H1 (cell line): ENCODE measurements around the gene TSGA10IP. TPM values are rescaled to one million over a fixed set of nuclear protein-coding genes. Genes with fewer than 3 reads are reported as not detected.

Source experiments
- CTCF ChIA-PET: fragments of 300-600 bp; sonication (Branson Sonifier 250); formaldehyde crosslinking; loops from one replicate; lab custom pipeline; 2021; ENCODE audit not compliant: partially characterized antibody; lab: Charles Lee
- POLR2A ChIA-PET: fragments of 300-600 bp; sonication (Branson Sonifier 250); formaldehyde crosslinking; loops from one replicate; lab custom pipeline; 2021; ENCODE audit warnings: inconsistent platforms; ENCODE audit not compliant: partially characterized antibody; lab: Charles Lee
- DNase-seq, 2 experiments: peaks; one replicate each; pipeline versions ENCODE4 v3.0.0 to v3.0.0-alpha.2; 2010 to 2022; ENCODE audit warnings: low spot score in 2 of 2, low read depth in 1 of 2, mixed read lengths in 1 of 2
- FAIRE-seq: peaks from 2 replicates; lab custom pipeline; 2011; peaks lifted over from hg19 to GRCh38; lab: Jason Lieb, UNC
- H2AFZ ChIP-seq: 2 replicates; pipeline ENCODE4 v1.8.1; 2012; ENCODE audit warnings: low read length, inconsistent platforms
- H2AK5ac ChIP-seq: 2 replicates; pipeline ENCODE4 v1.6.1; 2013; ENCODE audit warnings: low read depth, low read length
- H2BK120ac ChIP-seq: replicated peaks from 2 replicates; pipeline ENCODE3; 2013; ENCODE audit warnings: low read depth, low read length, inconsistent platforms
- H2BK12ac ChIP-seq: 2 replicates; pipeline ENCODE4 v1.6.1; 2013; ENCODE audit warnings: low read depth, low read length
- H2BK15ac ChIP-seq: 2 replicates; pipeline ENCODE4 v1.6.1; 2013; ENCODE audit warnings: low read length
- H2BK20ac ChIP-seq: 2 replicates; pipeline ENCODE4 v1.6.1; 2013; ENCODE audit warnings: low read length
- H2BK5ac ChIP-seq: 2 replicates; pipeline ENCODE4 v1.6.1; 2013; ENCODE audit warnings: low read depth, low read length
- H3K14ac ChIP-seq: 2 replicates; pipeline ENCODE4 v1.6.1; 2013; ENCODE audit warnings: inconsistent platforms; ENCODE audit not compliant: insufficient read length
- H3K18ac ChIP-seq: 2 replicates; pipeline ENCODE4 v1.6.1; 2013; ENCODE audit warnings: low read length; ENCODE audit errors: extremely low read depth
- H3K23ac ChIP-seq: 2 replicates; pipeline ENCODE4 v1.6.1; 2013; ENCODE audit warnings: inconsistent platforms; ENCODE audit not compliant: insufficient read length
- H3K23me2 ChIP-seq: 2 replicates; pipeline ENCODE4 v1.6.1; 2013; ENCODE audit warnings: low read depth, low read length
- H3K27ac ChIP-seq: 2 replicates; pipeline ENCODE4 v1.6.1; 2011; ENCODE audit warnings: low read depth, low read length, inconsistent platforms
- H3K27me3 ChIP-seq, 4 experiments: replicated peaks in 1 of 4; 1 replicate in 1 of 4; 2 replicates in 3 of 4; pipeline versions ENCODE4 v1.6.1 to v1.8.1; 2011 to 2013; ENCODE audit warnings: low read length in 3 of 4, mild to moderate bottlenecking in 3 of 4, inconsistent platforms in 2 of 4, mixed read lengths in 2 of 4, moderate library complexity in 1 of 4; ENCODE audit not compliant: control insufficient read depth in 3 of 4, insufficient read depth in 3 of 4; ENCODE audit errors: extremely low read depth in 1 of 4
- H3K36me3 ChIP-seq, 4 experiments: 2 replicates each; pipeline versions ENCODE4 v1.6.1 to v1.8.1; 2011 to 2013; ENCODE audit warnings: mild to moderate bottlenecking in 4 of 4, low read length in 3 of 4, moderate library complexity in 2 of 4, control low read depth in 1 of 4, inconsistent platforms in 1 of 4; ENCODE audit not compliant: insufficient read depth in 4 of 4, control insufficient read depth in 2 of 4
- H3K4ac ChIP-seq: replicated peaks from 2 replicates; pipeline ENCODE3; 2013; ENCODE audit warnings: low read length, low read depth, mixed read lengths, inconsistent platforms; ENCODE audit not compliant: insufficient read length
- H3K4me1 ChIP-seq, 4 experiments: replicated peaks in 1 of 4; 1 replicate in 1 of 4; 2 replicates in 3 of 4; pipeline versions ENCODE4 v1.6.1 to v1.8.1; 2011 to 2013; ENCODE audit warnings: low read length in 3 of 4, inconsistent platforms in 2 of 4, mixed read lengths in 1 of 4; ENCODE audit not compliant: insufficient read depth in 4 of 4, control insufficient read depth in 3 of 4
- H3K4me2 ChIP-seq, 2 experiments: 2 replicates each; pipeline versions ENCODE4 v1.6.1 to v1.8.1; 2011 to 2013; ENCODE audit warnings: low read depth in 2 of 2, low read length in 2 of 2, control low read depth in 1 of 2, inconsistent platforms in 1 of 2, mild to moderate bottlenecking in 1 of 2; ENCODE audit not compliant: insufficient read depth in 1 of 2
- H3K4me3 ChIP-seq, 4 experiments: fragments of 200-600, 300-600 bp in 1 of 4; sonication (generic), shearing (Covaris generic), sonication (Bioruptor Twin) in 1 of 4; 2 replicates each; pipeline versions ENCODE4 v1.5.1 to v1.8.1; 2011 to 2016; ENCODE audit warnings: low read length in 4 of 4, low read depth in 3 of 4, control low read depth in 2 of 4, inconsistent platforms in 2 of 4, mild to moderate bottlenecking in 2 of 4, mixed read lengths in 1 of 4, moderate library complexity in 1 of 4; ENCODE audit not compliant: insufficient read depth in 2 of 4; ENCODE audit errors: extremely low read depth in 1 of 4
- H3K56ac ChIP-seq: replicated peaks from 2 replicates; pipeline ENCODE3; 2013; ENCODE audit warnings: low read depth, mild to moderate bottlenecking, mixed read lengths, low read length, inconsistent platforms; ENCODE audit not compliant: insufficient read length
- H3K79me1 ChIP-seq: 2 replicates; pipeline ENCODE4 v1.6.1; 2013; ENCODE audit warnings: low read depth, low read length, control low read depth
- H3K79me2 ChIP-seq, 2 experiments: 2 replicates each; pipeline versions ENCODE4 v1.6.1 to v1.8.1; 2012 to 2013; ENCODE audit warnings: low read length in 2 of 2, mild to moderate bottlenecking in 2 of 2, inconsistent platforms in 1 of 2; ENCODE audit not compliant: insufficient read depth in 2 of 2, control insufficient read depth in 1 of 2
- H3K9ac ChIP-seq, 4 experiments: replicated peaks in 1 of 4; 1 replicate in 1 of 4; 2 replicates in 3 of 4; pipeline versions ENCODE4 v1.6.1 to v1.8.1; 2011 to 2013; ENCODE audit warnings: low read depth in 3 of 4, low read length in 3 of 4, control low read depth in 2 of 4, mild to moderate bottlenecking in 2 of 4, moderate library complexity in 2 of 4, inconsistent platforms in 1 of 4; ENCODE audit errors: extremely low read depth in 1 of 4
- H3K9me3 ChIP-seq, 2 experiments: 2 replicates each; pipeline versions ENCODE4 v1.6.1 to v1.8.1; 2012 to 2013; ENCODE audit warnings: mild to moderate bottlenecking in 2 of 2, moderate library complexity in 2 of 2, control low read depth in 1 of 2, inconsistent platforms in 1 of 2, low read depth in 1 of 2, low read length in 1 of 2, mixed read lengths in 1 of 2; ENCODE audit not compliant: insufficient read depth in 2 of 2
- H4K20me1 ChIP-seq, 2 experiments: replicated peaks in 1 of 2; 2 replicates each; pipeline versions ENCODE3 to v1.8.1; 2011 to 2013; ENCODE audit warnings: inconsistent platforms in 2 of 2, low read length in 2 of 2, mild to moderate bottlenecking in 1 of 2; ENCODE audit not compliant: insufficient read depth in 2 of 2, control insufficient read depth in 1 of 2
- H4K5ac ChIP-seq: 2 replicates; pipeline ENCODE4 v1.6.1; 2013; ENCODE audit warnings: low read length, low read depth, mixed read lengths, inconsistent platforms; ENCODE audit not compliant: insufficient read length
- H4K8ac ChIP-seq: 2 replicates; pipeline ENCODE4 v1.8.0; 2013; ENCODE audit warnings: mild to moderate bottlenecking, moderate library complexity, low read length, inconsistent platforms; ENCODE audit not compliant: insufficient read depth; ENCODE audit errors: extremely low read depth
- H4K91ac ChIP-seq: replicated peaks from 2 replicates; pipeline ENCODE3; 2013; ENCODE audit warnings: low read length, mixed read lengths, inconsistent platforms; ENCODE audit not compliant: insufficient read length
- ATF3 ChIP-seq: IDR thresholded peaks from 2 replicates; pipeline ENCODE4 v1.6.1; 2011; ENCODE audit warnings: low read depth, mild to moderate bottlenecking, low read length; ENCODE audit not compliant: insufficient read depth
- CTCF ChIP-seq, 3 experiments: IDR thresholded peaks; 1 replicate in 2 of 3; 2 replicates in 1 of 3; pipeline versions ENCODE4 v1.5.1 to v1.6.1; 2011; ENCODE audit warnings: low read length in 3 of 3, mild to moderate bottlenecking in 3 of 3, inconsistent platforms in 2 of 3, low read depth in 1 of 3, moderate library complexity in 1 of 3; ENCODE audit not compliant: insufficient read depth in 1 of 3; ENCODE audit errors: control extremely low read depth in 1 of 3
- FOSL1 ChIP-seq: IDR thresholded peaks from 2 replicates; pipeline ENCODE4 v1.6.1; 2011; ENCODE audit warnings: mild to moderate bottlenecking, low read depth, low read length, moderate library complexity; ENCODE audit not compliant: insufficient read depth
- WGBS, 2 experiments: shearing (Covaris generic) in 1 of 2; methylation state at CpG; one replicate each; pipeline versions ENCODE4 v1.1.6 to v1.1.7; 2013 to 2015; ENCODE audit warnings: low lambda C conversion rate in 2 of 2, mixed read lengths in 2 of 2, inconsistent platforms in 1 of 2, low coverage in 1 of 2, missing lambda C conversion rate in 1 of 2; ENCODE audit not compliant: insufficient replicate concordance in 2 of 2, insufficient coverage in 1 of 2, insufficient read length in 1 of 2; ENCODE audit errors: extremely low coverage in 1 of 2, missing lambda C conversion rate in 1 of 2; 5-methylcytosine and 5-hydroxymethylcytosine counted together
- polyA plus RNA-seq, 7 experiments: library from polyadenylated mRNA; depleted of rRNA in 3 of 7; stranded (reverse) in 5 of 7; unstranded in 2 of 7; fragments of >200 nt in 5 of 7; fragments of 200-250 nt in 2 of 7; gene quantifications; 1 replicate in 5 of 7; 2 replicates in 1 of 7; 4 replicates in 1 of 7; pipeline versions ENCODE4 v1.2.1 to v1.2.3, GENCODE V29; 2011 to 2013; ENCODE audit warnings: missing spikeins in 2 of 7, mixed read lengths in 2 of 7
- total RNA-seq: library from RNA; stranded (reverse); fragmentation: NEBNext Ultra II Directional; extraction: Animal tissue kit (Norgen Biotek cat#: 25700); gene quantifications from 2 replicates; pipeline ENCODE4 v1.2.1, GENCODE V29; 2021

TSGA10IP gene
- total and polyA plus RNA-seq, 2 of the 8 experiments (the other 6 are each of a cell fraction or from before 2014, with no cell fraction given) = 1.9 to 6.0 TPM

GRCh38 chr11:65947133-65947532 lies 1.9 kb downstream of the TSGA10IP start:
- DNase-seq (peak in 1 of 2 experiments; percentile 54), FAIRE-seq (no peak)
- peak overlapping the region; percentile 55; the same call in 1 of the 2 replicates for H2BK20ac ChIP-seq
- H4K20me1 ChIP-seq = no peaks in the 10 kb centered on the region
- peak overlapping the region; percentile 77 for H4K91ac ChIP-seq
- H3K9ac ChIP-seq = no peak overlapping the region; a peak in 1 of 7 replicates
- H3K4me3 ChIP-seq = no peak overlapping the region
- no peak overlapping the region for H3K56ac ChIP-seq
- H3K79me2 ChIP-seq = no peaks in the 10 kb centered on the region
- POLR2A ChIA-PET = interaction anchor here (0.9 to 2.8 kb wide), 11 partner anchors 11 to 57 kb away, joined by 3 to 13 read pairs (median 5); partner anchors contain the start of genes CCDC85B, FOSL1 and SART1
- no peaks in the 10 kb centered on the region for H3K36me3 ChIP-seq
- no peaks in the 10 kb centered on the region for H3K9me3 ChIP-seq
- peak overlapping the region; percentile 81; the same call in 1 of the 2 replicates for H2BK5ac ChIP-seq
- H2AFZ ChIP-seq = no peak overlapping the region
- 0 out of 2 replicates have a peak overlapping the region, but pooled peaks have one; percentile 61 for H2BK15ac ChIP-seq
- no peak overlapping the region for H3K4ac ChIP-seq
- no peaks in the 10 kb centered on the region for H3K79me1 ChIP-seq
- peak overlapping the region; percentile 36 for H3K18ac ChIP-seq
- 0 out of 2 replicates have a peak overlapping the region, but pooled peaks have one; percentile 2 for H3K27ac ChIP-seq
- H4K5ac ChIP-seq = no peak overlapping the region
- H3K4me1 ChIP-seq = peaks cover 3 to 25% (median 15%) of the 10 kb centered on the region in 4 experiments
- peak overlapping the region; percentile 56 to 77; a peak in 2 of 4 replicates for H3K4me2 ChIP-seq
- peak overlapping the region; percentile 97 for H2BK12ac ChIP-seq
- 0 out of 2 replicates have a peak overlapping the region, but pooled peaks have one; percentile 9 for H4K8ac ChIP-seq
- TF ChIP-seq CTCF (IDR thresholded peaks at IDR 0.05; ENCODE audit: control extremely low read depth in 1 of 3, insufficient read depth in 1 of 3, low read depth in 1 of 3, low read length in 3 of 3) (peak in 1 of 3 experiments; percentile 16; a peak in 1 of 4 replicates), FOSL1 (no peak), ATF3 (no peak)
- no peaks in the 10 kb centered on the region for H3K27me3 ChIP-seq
- H3K14ac ChIP-seq = no peak overlapping the region
- peaks cover 3% of the 10 kb centered on the region; the same call in 1 of the 2 replicates for H3K23me2 ChIP-seq
- CTCF ChIA-PET = interaction anchor here (0.5 to 3.9 kb wide), 13 partner anchors 8 to 322 kb away, joined by 3 to 16 read pairs (median 3); partner anchors contain the start of genes CCDC85B, FIBP and SART1
- peak overlapping the region; percentile 92; the same call in 1 of the 2 replicates for H2AK5ac ChIP-seq
- 80% methylated on average over 13 of the region's 13 CpGs; no CpG with 5 or more reads in 1 of the 2 experiments for WGBS, 2 experiments
- H2BK120ac ChIP-seq = no peak overlapping the region
- no peak overlapping the region for H3K23ac ChIP-seq
